HG03103 (cell line): ENCODE measurements around the gene RALGPS1.

Experiments used
- ATAC-seq: cut with Tn5 transposase; IDR thresholded peaks from one replicate; pipeline ENCODE4 v1.9.1; 2021; ENCODE audit warnings: low read depth; ENCODE audit not compliant: unreplicated experiment

Gene RALGPS1

DNA sequence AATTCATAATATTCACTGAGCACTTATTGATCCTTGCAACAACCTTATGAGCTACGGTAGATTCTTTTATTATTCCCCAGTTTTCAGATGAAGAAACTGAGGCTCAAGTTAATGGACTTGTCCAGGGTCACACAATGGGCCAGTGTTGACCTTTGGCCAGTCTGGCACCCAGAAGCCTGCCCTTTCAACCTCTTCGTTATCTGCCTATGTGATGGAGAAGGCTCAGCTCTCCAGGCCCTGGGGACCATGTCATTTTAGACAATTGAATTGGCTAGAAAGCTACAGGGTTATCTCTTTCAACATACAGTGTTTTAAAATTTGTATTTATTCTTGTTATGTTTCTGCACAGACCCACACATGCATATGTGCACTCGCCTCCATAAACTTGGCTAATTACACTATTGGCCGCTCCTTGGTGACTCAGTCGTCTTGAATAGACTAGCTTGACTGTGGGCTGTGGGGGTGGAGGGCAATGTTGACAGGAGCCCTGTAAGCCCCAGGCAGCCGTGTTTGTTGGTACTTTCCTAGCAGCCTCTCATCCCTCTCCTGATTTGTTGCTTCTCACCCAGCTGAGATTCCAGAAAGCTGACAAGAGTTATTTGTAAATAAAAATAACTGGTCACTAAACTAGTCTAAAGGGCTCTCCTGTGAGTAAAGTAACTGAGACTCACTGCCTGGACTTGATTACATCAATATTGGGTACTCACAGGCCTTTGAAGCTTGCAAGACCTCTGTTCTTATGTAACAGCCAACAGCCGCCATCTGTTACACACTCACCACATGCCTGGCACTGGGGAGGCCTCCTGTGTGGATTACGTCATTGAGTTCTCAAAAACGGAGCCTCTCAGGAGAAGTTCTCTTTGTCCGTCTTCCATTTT is 216.3 kb downstream of the RALGPS1 start:
- ATAC-seq = no peak

DNA sequence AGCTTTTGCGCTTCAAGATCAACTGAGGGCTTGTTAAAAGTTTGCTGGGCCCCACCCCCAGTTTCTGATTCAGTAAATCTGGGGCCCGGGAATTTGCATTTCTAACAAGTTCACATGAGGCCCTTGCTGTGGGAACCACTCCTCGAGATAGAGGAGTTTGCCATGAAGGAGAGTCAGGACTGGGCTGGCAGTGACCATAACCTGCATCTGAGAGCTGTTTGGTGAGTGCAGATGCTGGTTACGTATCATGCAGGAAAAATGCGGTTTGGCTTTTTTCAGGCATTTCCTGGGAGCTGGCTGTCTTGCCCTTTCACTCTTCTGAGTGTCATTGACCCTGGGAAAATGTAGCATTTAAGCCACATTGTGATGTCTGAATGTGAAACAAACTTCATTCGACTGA is 217.3 kb downstream of the RALGPS1 start:
- no peak for ATAC-seq

DNA sequence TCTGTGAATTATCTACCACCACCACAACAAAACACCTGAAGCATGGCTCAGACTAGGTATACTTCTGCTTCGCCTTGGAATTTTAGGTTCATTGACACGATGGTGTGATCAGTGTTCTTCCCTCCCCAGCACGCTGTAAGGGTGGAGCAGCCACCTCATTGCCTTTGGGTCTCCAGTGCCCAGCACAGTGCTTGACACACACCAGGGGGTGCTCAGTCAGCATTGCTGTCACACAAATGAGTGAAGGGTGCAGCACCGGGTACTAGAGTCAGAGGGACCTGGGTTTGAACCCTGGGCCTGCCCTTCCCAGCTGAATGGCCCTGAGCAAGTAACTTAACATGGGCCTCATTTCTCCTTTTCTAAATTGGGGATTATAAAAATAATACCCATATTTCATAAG is 217.8 kb downstream of the RALGPS1 start:
- no peak for ATAC-seq

- ATAC-seq = no peak
These were observed 218.5 kb downstream of the RALGPS1 start for GRCh38 chr9:127132921-127133647.

DNA sequence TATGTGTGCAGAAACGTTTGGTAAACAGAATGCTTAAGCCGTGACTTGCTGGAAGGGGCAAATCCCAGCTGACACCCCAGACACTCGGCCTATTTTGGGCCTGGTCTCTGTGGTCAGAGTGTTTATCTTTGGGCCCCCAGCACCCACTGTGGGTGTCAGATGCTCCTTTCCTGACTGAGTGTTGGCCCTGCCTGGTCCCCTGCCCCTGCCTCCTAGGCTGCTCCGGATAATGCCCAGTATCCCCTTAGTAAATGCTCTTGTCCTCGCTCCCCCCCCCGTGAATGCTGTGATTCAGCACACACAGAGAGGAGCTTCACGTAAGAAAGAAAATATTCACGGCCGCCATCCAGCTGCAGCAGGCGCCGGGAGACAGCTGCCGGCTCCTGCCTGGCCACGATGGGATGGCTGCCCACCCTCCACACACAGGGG is 219.2 kb downstream of the RALGPS1 start:
- no peak for ATAC-seq

DNA sequence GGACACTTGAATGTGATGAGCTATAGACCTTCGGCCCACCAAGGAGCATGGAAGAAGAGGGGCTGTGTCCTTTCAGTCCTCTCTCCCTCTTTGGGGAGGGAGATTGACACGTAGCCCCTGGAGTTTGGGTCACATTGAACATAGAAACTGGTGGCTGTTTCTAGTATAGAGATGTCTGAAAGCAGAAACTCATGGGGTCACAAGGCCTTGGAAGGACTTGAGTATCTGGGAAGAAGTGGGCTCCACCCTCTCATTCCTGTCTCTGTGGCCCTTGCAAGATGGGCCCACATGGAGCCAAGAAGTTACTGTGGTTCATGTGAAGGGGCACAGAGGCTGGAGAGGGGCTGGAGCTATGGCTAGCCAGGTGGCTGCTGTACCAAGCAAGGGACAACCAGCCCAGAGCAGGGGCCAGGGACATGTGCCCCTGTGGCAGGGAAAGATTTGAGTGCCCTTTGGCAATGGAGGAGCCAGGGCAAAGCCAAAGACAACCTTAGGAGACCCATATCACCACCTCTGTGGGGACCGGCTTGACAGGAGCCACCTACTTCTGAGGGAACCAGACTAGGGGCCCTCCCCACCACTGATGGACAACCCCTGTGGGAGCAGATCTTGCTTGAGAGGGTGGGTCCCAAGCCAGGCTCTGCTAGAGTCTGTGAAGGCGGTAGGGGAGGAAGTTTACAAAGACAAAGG is 220.6 kb downstream of the RALGPS1 start:
- ATAC-seq = no peak

DNA sequence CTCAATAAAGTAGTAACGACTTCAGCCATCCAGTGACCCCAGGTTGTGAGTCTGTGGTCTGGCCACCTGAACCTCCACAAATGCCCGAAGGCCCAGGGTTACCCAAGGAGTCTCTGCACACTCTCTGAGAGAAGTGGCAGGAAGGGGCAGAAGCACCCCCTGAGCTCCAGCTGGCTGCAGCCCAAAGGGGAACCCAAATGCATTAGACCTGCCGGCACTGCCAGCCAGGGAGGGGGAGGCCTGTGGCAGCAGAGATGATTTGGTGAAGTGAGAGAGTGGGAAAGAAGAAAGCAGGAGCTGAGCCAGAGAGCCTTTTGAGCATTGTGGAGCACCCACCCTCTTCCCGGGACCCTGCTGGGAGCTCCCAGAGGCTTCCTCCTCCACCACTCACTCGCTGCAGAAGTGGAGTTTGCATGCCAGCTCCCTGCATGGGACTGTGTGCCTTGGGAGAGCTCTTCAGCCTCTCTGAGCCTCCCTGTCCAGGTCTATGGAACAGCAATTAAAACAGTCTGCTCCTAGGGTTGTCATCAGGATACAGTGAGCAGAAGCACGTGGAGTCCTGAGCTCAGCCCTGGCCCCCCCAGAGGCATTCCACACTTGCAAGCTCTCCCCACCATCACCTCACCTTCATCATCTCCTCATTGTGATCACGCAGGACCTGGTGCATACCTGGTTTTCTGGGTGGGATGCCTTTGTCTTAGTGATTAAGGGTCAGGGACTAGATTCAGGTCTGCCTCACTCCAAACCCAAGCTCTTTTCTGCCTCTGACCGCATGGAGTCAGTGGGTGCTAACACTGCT is 221.7 kb downstream of the RALGPS1 start:
- no peak for ATAC-seq

DNA sequence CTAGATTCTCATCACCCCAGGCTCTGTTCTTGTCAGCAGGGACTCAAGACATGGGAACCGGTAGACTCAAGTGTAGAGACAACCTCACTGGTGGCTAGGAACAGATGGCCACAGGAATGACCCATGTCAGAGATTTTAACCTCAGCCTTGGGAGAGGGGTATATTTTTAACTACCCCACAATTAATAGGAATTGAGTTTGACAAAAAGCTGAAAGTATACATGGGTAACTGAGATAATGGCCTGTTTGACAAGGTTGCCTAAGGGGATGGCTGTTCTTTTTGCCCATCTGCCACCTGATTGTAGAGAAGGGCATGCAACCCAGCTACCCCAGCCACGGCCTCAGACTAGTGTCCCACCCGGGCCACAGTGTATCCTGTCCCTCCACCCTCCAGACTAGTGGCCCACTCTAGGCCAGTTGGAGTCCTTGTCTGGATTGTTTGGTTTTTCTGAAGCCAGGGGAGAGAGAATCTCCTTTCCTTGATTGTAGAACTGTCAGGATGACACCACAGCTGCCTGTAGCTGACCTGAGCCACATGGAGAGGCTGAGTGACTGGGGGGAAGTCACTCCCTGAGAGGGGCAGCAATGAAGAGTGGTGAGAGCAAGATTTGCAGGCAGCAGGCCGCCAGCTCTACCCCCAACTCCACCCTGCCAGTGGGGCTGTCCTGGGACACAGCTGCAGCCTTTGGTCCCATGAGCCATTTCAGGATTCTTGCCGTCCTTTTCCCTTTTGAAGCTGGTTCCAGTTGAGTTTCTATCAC is 222.5 kb downstream of the RALGPS1 start:
- no peak for ATAC-seq

DNA sequence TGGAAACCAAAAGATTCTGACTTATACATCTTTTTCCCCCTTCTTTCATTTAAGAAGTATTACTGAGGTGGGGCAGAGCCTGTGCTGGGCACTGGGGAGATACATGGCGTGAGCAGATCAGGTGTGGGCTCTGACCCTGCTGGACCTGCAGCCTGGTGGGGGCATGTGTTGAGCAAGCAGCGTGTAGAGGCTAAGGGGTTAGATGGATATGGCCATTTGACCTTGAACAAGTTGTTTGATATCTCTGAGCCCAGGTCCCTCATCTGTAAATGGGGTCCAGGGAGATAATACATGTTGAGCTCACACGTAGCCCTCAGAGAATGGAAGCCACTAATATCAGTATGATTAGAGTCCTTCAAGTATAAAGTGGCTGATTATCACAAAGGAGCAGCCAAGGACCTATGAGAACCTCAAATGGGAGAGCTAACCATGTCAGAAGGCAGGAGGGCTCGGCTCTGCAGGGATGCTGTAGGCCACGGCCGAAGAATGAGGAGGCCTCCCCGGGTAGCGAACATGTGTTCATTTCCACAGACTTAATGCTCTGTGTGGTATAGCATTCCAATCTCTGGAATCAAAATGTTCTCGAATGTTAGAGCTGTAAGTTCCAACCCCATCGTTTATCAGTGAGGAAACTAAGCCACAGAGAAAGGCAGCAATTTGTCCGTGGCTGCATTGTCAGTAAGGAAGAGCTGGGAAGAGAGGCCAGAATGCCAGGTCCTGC is 223.2 kb downstream of the RALGPS1 start:
- ATAC-seq = no peak

GRCh38 chr9:127138444-127138843 is 223.9 kb downstream of the RALGPS1 start:
- ATAC-seq = no peak

- no peak for ATAC-seq
These were observed 224.6 kb downstream of the RALGPS1 start for GRCh38 chr9:127139071-127139731.

GRCh38 chr9:127139775-127140174 is 225.2 kb downstream of the RALGPS1 start:
- no peak for ATAC-seq

DNA sequence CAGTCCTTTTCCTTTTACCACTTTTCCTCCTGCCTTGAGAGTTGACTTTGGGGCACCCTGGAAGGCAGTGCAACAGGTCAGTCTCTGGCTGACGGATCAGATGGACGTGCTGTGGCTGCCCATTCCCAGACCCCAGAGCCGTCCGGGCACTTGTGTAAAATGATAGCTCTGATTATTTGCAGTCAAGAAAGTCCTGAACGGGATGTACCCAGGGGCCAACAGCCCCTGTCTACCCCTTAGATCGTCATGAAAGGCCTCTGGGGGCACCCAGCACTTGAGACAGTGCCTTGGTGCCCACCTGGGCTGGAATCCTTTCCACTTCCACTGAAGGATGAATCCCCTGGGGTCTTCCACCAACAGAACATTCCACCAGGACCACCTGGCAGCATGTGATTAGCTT is 225.6 kb downstream of the RALGPS1 start:
- ATAC-seq = no peak

GRCh38 chr9:127140842-127141675 is 226.5 kb downstream of the RALGPS1 start:
- no peak for ATAC-seq

- no peak for ATAC-seq
These were observed 227.7 kb downstream of the RALGPS1 start for GRCh38 chr9:127142291-127142690.

GRCh38 chr9:127142931-127143464 is 228.4 kb downstream of the RALGPS1 start:
- no peak for ATAC-seq

GRCh38 chr9:127143920-127144465 is 229.4 kb downstream of the RALGPS1 start:
- ATAC-seq = no peak
